ENCODE data around the gene SLC11A1.

SLC11A1 gene

DNA sequence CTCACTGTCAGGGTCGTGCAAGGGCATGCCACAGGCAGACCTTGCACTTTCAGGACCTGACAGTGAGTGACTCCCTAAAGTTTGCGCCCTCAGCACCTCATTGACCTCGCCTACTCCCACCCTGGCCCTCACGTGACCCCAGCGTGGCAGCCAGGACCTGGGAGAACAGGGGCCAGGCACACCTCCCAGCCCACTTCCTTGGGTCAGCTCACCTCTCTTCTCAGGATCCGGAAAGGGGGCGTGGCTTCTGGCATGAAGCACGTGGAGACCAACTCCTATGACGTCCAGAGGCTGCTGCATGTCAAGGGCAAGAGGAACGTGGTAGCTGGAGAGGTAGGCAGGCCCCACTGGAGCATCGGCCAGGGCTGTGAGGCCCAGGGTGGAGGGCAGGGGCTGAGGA lies 45.7 kb downstream of the SLC11A1 start:
- TF ChIP-seq, protein P1, sequence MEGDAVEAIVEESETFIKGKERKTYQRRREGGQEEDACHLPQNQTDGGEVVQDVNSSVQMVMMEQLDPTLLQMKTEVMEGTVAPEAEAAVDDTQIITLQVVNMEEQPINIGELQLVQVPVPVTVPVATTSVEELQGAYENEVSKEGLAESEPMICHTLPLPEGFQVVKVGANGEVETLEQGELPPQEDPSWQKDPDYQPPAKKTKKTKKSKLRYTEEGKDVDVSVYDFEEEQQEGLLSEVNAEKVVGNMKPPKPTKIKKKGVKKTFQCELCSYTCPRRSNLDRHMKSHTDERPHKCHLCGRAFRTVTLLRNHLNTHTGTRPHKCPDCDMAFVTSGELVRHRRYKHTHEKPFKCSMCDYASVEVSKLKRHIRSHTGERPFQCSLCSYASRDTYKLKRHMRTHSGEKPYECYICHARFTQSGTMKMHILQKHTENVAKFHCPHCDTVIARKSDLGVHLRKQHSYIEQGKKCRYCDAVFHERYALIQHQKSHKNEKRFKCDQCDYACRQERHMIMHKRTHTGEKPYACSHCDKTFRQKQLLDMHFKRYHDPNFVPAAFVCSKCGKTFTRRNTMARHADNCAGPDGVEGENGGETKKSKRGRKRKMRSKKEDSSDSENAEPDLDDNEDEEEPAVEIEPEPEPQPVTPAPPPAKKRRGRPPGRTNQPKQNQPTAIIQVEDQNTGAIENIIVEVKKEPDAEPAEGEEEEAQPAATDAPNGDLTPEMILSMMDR (conservative IDR thresholded peaks at IDR 0.05; ENCODE audit: low read depth, low read length), result no peak
- no peak overlapping the region for H3K4me3 ChIP-seq (ENCODE audit: low read length)
- DNase-seq (ENCODE audit: low read depth), result no peak

DNA sequence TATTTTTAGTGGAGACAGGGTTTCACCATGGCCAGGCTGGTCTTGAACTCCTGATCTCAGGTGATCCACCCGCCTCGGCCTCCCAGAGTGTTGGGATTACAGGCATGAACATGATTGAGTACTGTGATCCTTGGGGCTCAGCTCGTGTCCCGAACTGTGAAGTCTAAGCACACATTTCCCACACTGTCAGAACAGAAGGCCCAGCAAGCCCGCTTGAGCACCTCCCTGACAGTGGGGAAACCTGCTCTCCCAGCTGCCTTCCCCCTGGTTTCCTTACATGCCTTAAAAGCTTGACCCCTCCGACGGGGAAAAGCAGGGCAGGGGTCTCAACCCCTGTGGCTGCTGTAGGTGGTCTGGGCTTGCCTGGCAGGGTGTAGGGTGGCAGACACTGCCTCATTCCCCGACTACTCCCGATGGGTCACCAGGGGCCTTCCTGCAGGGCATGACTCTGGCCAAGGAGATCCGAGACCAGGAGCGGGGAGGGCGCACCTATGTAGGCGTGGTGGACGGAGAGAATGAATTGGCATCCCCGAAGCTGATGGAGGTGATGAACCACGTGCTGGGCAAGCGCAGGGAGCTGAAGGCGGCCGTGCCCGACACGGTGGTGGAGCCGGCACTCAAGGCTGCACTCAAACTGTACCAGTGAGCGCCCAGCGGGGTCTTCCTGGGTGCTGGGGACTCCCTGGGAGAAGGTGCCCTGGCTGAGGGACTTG lies 46.9 kb downstream of the SLC11A1 start:
- no peak overlapping the region for H3K4me3 ChIP-seq (ENCODE audit: low read length)
- TF ChIP-seq, protein P1 (conservative IDR thresholded peaks at IDR 0.05; ENCODE audit: low read depth, low read length), result no peak
- DNase-seq (ENCODE audit: low read depth), result no peak

DNA sequence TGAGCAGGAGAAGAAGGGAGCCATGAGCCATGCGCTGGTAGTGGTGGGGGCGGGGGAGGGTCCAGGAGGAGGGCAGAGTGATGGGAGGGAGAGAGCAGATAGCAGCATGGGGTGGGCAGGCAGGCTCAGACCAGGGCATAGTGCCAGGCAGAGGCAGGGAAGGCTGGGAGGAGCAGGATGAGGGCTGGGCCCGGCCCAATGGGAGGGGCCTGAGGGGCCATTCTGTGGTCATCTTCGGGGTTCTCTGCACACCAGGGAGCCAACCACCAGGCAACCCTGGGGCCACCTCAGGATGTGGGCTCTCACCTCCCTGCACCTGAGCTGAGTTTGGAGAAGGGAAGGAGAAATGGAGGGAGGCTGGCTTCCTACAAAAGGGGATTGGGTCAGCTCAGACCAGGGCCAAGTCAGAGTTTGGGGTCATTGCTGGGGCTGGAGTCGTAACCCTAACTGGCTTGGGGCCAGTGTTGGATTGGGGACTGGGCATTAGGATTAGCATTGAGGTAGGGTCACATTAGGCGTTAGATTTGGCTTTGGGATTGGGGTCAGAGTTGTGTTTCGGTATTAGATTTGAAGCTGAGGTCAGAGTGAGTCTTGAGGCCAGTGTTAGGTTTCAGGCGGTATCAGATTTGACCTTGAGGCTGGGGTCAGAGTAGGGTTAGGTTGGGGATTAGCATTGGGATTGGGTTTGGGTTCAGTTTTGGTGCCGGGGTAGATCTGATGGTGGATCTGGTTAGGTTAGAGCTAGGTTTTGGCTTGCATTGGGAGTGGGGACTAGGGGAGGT lies 48.0 kb downstream of the SLC11A1 start:
- H3K4me3 ChIP-seq (ENCODE audit: low read length), result no peak overlapping the region
- no peak for DNase-seq (ENCODE audit: low read depth)
- TF ChIP-seq, protein P1 (conservative IDR thresholded peaks at IDR 0.05; ENCODE audit: low read depth, low read length), result no peak

DNA sequence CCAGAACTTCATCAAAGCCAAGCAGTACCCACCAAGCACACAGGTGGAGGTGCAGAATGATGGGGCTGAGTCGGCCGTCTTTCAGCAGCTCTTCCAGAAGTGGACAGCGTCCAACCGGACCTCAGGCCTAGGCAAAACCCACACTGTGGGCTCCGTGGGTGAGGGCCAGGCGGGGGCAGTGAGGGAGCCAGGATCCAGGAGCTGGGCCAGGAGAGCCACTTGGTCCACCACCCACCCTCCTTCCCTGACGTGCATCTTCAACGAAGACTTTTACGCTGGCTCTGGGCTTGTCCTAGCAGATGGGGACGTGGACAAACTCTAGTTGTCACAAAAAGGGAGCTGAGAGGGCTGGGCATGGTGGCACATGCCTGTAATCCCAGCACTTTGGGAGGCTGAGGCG lies 48.6 kb downstream of the SLC11A1 start:
- no peak overlapping the region for H3K4me3 ChIP-seq (ENCODE audit: low read length)
- TF ChIP-seq, protein P1 (conservative IDR thresholded peaks at IDR 0.05; ENCODE audit: low read depth, low read length), result no peak
- no peak for DNase-seq (ENCODE audit: low read depth)

DNA sequence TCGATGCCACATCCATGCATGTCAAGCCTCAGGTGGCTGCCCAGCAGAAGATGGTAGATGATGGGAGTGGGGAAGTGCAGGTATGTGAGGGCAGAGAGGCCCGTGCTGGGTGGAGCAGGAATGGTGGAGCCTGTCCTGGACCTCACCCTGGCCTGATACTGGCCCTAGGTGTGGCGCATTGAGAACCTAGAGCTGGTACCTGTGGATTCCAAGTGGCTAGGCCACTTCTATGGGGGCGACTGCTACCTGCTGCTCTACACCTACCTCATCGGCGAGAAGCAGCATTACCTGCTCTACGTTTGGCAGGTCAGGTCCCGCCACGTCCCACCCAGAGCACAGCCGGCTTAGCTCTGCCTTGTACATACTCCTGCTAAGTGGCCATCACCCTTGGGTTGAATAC lies 49.8 kb downstream of the SLC11A1 start:
- DNase-seq (ENCODE audit: low read depth), result no peak
- TF ChIP-seq, protein P1 (conservative IDR thresholded peaks at IDR 0.05; ENCODE audit: low read depth, low read length), result no peak
- no peak overlapping the region for H3K4me3 ChIP-seq (ENCODE audit: low read length)

DNA sequence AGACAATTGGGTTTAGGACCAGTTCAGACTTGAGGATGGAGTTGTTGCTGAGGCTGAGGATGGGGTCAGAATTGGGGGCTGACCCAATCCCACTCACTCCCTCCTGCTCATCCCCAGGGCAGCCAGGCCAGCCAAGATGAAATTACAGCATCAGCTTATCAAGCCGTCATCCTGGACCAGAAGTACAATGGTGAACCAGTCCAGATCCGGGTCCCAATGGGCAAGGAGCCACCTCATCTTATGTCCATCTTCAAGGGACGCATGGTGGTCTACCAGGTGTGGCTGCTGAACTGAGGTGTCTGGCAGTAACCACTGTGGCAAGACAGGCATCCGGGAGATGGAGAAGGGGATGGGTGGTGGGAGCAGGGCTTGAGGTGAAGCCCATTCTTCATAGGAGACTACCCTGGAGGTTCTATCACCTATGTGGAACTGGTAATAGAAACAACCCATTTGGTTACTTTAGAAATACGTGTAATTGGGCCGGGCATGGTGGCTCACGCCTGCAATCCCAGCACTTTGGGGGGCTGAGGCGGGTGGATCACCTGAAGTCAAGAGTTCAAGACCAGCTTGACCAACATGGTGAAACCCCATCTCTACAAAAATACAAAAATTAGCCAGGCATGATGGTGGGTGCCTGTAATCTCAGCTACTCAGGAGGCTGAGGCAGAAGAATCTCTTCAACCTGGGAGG lies 50.7 kb downstream of the SLC11A1 start:
- TF ChIP-seq, protein P1 (conservative IDR thresholded peaks at IDR 0.05; ENCODE audit: low read depth, low read length), result no peak
- no peak for DNase-seq (ENCODE audit: low read depth)
- H3K4me3 ChIP-seq (ENCODE audit: low read length), result no peak overlapping the region
